Fibroblast of peridontal ligament (primary cell): Measurements from ENCODE around the gene CORIN.

Experiments used
- DNase-seq: peaks from one replicate; pipeline ENCODE4 v3.0.0-alpha.2; 2010; ENCODE audit errors: extremely low read depth

Gene CORIN, protein sequence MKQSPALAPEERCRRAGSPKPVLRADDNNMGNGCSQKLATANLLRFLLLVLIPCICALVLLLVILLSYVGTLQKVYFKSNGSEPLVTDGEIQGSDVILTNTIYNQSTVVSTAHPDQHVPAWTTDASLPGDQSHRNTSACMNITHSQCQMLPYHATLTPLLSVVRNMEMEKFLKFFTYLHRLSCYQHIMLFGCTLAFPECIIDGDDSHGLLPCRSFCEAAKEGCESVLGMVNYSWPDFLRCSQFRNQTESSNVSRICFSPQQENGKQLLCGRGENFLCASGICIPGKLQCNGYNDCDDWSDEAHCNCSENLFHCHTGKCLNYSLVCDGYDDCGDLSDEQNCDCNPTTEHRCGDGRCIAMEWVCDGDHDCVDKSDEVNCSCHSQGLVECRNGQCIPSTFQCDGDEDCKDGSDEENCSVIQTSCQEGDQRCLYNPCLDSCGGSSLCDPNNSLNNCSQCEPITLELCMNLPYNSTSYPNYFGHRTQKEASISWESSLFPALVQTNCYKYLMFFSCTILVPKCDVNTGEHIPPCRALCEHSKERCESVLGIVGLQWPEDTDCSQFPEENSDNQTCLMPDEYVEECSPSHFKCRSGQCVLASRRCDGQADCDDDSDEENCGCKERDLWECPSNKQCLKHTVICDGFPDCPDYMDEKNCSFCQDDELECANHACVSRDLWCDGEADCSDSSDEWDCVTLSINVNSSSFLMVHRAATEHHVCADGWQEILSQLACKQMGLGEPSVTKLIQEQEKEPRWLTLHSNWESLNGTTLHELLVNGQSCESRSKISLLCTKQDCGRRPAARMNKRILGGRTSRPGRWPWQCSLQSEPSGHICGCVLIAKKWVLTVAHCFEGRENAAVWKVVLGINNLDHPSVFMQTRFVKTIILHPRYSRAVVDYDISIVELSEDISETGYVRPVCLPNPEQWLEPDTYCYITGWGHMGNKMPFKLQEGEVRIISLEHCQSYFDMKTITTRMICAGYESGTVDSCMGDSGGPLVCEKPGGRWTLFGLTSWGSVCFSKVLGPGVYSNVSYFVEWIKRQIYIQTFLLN

DNA sequence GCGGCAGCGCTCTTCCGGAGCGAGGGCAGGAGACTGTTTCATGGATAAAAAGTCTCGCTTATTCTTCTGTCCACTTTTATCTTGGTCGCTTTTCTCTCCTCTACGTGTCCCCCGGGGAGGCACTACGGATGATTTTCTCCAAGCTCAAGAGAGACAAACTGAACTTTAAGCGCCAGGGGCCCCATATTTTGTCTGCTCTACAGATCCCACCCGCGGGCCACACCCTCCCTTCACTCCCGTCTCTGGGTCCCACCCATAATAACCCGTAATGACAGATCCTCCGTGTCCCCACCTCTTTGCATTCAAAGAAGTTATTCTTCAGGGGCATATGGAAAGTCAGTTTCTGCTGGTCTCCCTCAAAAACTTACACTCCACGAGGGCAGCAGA is at the start of gene CORIN:
Gene CORIN, minus strand, starts transcription at position 160 of the 387 bp plus-strand sequence. Its CDS starts 118 bp downstream, at position 42.
- no peak for DNase-seq

DNA sequence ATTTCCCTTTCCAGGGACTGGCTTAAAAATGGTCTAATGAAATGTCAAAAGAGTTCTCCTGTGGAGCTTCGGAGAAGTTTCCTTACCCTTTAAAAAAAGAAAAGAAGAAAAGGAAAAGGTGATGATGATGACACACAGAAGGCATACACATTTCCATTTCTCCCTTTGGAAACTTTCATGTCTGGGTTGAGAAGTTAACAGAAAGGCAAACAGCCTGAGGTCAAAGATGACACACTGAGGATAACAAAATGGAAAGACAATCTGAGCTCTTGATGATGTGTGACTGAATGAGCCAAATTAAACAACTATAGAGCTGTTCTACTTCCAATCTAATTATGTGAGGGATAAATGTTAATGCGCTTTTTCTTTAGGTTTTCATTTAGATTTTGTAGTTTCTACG is 44.4 kb upstream of the CORIN start:
- DNase-seq = no peak

DNA sequence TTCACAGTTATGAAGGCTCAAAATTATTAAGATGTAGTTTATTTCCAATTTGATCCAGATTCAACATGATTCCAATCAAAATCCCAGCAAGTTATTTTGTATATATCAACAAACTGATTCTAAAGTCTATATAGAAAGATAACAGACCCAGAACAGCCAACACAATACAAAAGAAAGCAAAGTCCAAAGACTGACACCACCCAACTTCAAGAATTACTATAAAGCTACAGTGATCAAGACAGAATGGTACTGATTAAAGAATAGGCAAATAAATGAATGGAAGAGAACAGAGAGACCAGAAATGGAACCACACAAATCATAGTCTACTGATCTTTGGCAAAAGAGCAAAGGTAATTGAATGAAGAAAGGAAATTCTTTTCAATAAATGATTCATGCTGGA is 41.6 kb upstream of the CORIN start:
- DNase-seq = no peak

DNA sequence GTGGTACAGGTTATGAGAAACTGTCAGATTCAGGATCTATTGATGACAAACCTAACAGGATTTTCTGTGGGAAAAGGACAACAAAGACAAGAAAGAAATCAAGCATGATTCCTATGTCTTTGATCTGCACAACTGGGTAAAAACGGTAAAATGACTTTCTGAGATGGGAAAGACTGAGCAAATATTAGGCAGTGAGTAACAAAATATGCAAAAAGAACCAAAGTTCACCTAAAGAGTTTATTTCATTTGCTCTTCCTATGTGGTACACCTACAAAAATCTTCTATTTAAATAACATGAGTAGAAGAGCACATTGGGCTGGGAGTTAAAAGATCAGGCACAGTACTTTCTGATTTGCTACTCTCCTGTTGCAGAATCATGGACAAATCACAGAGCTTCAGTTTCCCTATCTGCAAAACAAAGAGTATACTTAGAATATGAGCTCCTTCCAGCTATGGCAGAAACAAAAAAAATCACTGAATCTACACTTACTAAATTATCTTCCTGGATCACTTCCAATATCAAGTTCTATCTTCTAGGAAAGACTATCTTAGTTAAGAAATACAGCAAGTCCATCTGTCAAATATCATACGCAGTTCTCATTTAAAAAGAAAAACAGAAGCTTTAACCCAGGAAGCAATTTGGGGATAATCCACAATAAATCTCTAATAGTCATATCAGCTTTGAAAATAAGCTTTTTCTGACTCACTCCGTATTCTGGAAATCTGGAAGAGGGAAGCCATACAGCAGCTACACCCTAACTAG is 39.1 kb upstream of the CORIN start:
- no peak for DNase-seq

DNA sequence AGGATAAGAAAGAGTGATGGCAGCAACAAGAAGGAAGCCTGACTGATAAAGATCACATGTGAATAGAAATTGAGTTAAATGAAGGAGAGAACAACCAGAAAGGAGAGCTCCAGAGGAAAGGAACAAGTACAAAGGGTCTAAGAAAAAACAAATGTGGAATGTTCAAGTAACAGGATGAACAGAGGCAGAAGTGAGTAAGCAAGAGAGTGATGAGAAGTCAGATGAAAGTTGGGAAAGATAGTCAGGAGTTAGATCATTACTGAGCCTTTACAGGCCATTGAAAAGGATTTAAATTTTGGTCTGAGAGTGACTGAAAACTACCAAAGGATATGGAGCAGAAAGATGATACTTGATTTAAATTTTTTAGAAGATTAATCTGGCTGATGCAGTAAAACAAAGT is 38.4 kb upstream of the CORIN start:
- no peak for DNase-seq

DNA sequence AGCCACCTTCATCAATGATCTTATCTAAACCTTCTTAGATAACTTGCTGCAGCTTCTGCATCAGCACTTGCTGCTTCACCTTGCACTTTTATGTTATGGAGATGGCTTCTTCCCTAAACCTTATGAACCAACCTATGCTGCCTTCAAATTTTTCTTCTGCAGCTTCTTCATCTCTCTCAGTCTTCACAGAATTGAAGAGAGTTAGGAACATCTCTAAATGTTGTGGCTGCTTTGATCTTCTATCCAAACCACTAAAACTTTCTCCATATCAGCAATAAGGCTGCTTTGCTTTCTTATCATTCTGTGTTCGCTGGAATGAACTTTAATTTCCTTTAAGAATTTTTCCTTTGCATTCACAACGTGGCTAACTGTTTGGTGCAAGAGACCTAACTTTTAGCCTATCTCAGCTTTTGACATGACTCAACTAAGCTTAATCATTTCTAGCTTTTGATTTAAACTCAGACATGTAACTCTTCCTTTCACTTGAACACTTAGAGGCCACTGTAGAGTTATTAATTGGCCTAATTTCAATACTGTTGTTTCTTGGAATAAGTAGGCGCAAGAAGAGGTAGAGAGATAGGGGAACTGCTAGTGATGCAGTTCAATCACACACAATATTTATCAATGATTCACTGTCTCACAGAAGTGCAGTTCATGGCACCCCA is 36.1 kb upstream of the CORIN start:
- DNase-seq = no peak

DNA sequence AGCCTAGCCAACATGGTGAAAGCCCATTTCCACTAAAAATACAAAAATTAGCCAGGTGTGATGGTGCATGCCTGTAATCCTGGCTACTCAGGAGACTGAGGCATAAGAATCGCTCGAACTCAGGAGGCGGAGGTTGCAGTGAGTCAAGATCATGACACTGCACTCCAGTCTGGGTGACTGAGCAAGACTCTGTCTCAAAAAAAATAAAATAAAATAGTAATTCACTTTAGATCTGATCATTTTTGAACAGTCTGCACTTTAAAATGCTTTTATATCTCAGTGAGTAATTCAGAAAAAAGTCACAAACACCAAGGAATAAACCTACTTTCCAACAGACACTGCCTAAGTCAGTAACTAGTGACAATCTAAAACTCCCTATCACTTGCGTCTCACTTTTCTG is 25.6 kb upstream of the CORIN start:
- no peak for DNase-seq

DNA sequence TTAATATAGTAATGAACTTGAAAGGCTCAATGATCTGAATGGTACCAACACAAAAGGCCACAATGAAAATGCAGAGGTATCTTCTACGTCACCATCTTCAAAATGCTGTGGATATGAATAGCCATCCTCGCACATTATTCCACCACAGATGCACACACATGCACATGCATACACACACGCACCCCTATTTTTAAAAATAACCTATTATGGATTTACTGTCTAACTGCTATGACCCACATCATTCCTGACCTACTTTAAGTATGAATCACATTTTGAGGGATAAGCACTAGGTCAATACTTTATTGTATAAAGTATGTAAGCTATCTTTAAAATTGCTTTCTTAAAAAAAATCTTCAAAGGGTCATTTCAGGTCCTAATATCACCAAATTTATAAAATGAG is 24.4 kb upstream of the CORIN start:
- DNase-seq = peak; percentile 46

DNA sequence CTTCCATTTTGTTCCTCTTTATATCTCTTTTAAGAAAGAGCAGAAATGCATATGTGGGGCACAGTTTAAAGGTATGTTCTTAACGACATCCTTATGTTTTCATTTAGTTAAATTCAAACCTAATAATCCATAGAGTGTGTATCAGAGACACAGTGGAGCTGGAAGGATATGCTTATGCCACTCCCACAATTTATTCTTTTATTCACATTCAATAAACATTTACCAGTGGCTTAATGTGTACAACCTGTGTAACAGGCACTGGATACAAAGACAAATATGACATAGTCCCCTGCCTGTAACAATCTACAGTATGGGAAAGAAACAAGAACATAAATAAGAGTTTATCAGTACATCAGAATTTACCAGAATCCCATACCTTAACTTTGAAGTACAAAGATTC is 22.4 kb upstream of the CORIN start:
- DNase-seq = no peak

DNA sequence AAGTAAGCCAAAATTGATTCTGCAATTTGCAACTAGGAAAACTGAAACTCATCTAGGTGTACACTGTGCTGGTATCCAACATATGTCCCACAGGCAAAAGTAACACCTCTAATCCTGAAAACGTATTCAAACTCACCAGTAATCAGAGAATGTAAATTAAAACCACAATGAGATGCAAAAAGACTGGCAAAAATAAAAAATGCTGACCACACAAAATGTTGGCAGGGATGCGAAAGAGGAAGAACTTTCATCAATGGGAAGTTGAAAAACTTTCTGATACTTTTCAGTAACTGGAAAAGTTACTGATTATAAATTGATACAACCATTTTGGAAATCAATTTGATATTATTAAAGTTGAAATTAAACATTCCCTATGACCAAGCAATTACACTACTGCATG is 20.1 kb upstream of the CORIN start:
- DNase-seq = no peak

DNA sequence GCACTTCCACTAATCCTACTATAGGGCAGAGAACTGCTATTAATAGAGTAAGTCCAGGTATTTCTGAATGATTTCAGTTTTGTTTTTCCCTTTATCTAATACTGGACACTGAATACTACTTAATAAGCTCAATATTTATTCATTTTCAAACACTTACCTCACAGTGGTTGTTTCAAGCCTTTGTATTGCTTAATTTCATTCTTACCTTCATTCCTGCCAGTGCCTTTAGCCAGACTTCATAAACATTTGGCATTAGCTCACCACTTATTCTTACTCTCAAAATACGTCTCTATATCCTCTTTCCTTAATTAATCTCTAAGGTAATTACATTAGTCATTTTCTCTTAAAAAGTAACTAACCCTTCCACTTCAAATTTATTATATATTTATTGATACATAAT is 18.8 kb upstream of the CORIN start:
- no peak for DNase-seq

DNA sequence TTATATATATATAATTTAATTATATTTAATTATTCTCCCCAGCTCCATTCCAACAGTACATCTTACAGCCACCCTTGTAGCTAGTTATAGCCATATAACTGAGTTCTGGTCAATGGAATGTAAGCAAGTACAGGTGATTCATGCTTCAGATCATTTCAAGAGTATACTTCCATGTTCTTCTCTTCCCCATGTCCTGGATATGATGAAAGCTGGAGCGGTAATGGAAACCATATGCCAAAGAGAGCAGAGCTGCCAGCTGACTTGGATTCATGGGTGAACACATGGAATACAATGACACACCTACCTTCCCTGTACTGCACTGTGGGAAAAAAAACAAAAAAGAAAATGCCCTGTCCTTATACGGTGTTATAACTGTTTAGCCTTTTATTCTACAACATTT is 17.5 kb upstream of the CORIN start:
- peak; percentile 69 for DNase-seq

DNA sequence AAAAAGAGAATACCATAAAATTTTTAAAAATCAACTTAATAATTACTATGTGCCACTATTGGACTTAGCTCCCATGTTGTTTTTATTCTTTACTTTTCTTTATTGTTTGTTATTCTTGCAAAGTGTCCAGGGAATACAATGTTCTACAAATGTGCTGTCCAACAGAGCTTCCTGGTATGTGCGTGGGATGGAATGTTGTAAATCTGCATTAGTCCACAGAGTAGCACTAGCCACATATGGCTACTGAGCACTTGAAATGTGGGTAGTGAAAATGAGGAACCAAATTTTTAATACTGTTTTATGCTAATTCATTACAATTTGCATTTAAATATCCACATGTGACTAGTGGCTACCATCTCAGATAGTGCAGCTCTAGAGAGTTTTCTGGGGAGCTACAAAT is 14.3 kb upstream of the CORIN start:
- peak; percentile 67 for DNase-seq

DNA sequence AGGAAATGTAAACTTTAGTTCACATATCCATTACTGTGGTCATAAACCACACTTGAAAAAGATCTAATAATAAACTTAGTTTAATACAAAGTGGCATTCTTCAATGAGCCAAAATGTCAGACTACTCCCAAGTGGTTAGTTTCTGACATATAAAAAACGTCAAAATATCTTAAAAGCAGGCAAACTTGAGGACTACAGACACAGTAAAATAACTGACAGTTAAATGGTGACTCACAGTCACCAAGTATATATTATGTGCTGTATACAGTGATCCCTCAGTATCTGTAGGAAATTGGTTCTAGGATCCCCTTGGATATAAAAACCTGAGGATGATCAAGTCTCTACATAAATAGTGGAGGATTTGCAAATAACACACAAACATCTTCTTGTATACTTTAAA is 11.6 kb upstream of the CORIN start:
- DNase-seq = no peak

DNA sequence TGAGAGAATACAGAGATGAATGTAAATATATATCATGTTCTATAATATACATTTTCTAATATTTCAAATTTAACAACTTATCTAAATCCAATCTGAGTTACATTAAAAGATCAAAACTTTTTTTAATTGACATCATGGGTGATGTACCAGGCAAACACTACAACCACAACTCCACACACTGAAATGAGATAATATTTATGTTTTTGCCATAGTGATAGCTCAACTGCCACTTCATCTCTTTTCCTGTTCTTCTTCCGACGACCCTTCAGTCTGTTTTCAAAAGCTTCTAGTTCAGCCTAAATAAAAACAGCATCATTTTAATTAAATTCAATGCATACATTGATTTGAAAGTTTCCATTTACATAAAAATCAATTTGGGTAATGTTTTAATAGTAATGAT is 10.2 kb upstream of the CORIN start:
- DNase-seq = no peak

DNA sequence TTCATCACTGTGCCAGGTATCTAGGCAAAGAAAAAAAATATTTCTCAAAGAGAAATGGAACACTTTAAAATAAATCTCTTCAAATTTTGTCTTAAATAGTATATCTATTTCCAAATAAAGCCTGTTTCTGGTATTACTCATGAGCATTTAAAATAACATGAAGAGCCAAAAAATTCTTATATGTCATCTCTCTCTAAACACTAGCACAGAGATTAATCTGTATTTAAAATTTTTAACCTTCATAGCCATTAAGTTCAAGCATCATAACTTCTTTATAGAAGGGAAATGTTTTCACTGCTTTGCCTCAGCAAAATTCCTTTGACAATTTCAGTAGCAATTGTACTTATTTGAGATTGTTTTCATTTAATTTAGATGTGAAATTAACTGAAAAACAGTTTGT is 5.1 kb upstream of the CORIN start:
- DNase-seq = no peak

DNA sequence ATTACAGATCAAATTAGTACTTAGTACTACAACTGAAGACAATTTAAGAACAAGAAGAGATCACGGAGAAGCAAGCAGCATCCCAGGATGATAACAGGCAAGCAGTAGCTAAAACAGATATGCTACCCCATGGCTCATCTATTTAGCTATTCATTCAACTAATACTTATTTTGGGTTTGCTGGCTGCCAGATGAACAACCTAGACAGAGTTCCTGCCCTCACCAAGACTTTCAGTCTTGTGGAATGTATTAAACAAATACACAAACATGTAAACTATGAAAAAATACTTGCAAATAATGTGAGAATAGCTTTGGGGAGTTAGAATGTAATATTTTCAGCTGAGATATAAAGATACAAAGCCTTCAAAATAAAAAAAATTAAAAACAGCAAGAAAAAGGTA is 2.4 kb upstream of the CORIN start:
- no peak for DNase-seq

DNA sequence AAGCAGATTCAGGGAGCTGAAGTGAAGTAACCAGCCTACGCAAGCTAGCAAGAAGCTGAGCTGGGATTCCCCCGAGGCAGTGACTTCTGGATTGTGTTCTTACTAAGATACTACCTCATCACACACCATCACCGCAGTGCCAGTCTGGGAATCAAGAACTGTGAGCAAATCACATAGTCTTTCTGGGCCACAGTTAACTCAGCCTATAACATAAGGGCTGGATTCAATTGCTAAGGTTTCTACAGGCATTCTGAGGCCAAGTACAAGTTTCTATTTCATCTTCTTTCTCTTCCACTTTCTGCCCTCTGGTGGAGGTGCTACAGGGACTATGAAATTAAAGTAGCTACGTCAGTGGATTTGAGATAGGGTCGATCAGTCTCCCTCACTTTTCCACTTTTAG is 1.4 kb upstream of the CORIN start:
- peak; percentile 53 for DNase-seq

DNA sequence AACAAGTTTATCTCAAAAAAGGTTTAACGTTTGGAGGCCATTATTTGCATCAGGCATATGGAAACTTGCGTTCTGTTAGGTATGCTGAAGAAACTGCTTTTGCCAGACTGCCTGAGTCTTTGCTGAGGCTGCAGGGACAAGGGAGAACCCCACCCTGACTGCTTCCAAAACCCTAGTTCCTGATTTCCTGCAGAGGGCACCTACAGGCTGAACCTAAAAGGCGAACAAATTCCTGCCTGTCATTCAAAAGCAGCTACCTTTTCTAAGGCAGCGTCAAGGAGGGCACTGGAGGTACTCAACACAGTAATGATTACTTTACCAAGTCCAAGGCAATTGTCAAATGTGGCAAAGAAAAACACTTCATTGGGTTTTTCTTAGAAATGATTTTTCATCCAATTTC is 578 bp upstream of the CORIN start:
- no peak for DNase-seq

DNA sequence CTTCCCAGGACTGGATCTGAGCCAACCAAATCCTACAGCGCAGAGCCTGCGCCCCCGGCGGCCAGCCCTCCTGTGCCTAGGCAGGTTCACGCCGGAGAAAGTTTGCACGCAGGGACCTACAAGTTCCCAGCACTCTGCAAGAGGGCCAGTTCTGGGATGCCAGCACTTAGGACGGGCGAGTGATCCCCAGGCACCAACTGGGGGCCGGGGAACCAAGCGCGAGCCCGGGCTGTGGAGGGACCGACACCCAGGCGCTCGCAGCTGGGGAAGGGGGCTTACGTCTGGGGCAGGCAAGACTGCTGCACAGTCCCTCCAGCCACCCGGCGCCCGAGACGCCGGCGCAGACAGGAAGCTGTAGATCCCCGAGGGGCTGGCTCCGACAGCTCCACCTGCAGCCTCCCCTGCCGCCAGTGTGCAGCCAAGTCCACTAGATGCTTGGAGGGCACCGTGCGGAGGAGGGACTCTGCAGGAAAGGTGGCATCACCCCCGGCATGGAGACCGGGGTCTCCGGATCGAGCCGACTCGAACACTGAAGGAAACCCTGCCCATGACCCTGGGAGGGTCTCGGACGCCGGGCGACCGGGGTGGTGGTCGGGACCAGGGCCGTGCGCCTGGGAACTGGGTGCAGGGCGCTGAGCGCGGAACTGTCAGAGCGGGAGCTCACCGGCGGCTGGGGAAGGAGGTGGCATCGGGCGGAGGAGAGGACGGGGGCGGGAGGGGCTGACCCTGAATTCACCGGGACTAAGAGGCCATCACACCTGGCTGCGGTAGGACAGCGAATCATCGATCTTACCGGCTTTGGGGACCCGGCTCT is 566 bp downstream of the CORIN start:
- DNase-seq = no peak

DNA sequence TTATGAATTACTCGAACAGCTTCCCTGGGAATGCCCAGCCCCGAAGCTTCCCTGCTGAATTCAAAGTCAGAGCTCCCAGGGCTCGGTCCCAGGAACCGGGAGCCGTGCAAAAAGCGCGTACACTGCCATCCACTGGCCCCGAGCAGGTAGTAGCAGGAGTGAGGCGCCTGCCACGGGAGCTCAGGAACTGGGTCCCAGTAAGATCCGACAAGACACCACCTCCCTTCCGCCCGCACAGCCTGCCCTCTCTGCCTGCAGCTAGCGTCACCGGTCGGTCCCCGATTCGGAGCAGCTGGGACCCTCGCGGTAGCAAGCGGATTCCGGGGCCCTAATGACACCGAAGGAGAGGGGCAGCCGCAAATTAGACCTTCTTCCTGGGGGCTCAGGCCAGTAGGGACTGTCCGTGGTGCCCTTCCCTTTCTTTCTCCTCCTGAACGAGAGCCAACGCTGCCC is 1.2 kb downstream of the CORIN start:
- DNase-seq = peak; percentile 72
